ENCODE results near the gene TENT5A.

Gene TENT5A

GRCh38 chr6:81770381-81770780 lies 17.9 kb upstream of the TENT5A start:
- no peak for DNase-seq

- DNase-seq, result no peak
These were observed 17.3 kb upstream of the TENT5A start for GRCh38 chr6:81769824-81770223.

- DNase-seq, result no peak
These were observed 15.9 kb upstream of the TENT5A start for GRCh38 chr6:81768150-81768942.

- DNase-seq, result no peak
These were observed 14.8 kb upstream of the TENT5A start for GRCh38 chr6:81767163-81767891.

- no peak for DNase-seq
These were observed 14.1 kb upstream of the TENT5A start for GRCh38 chr6:81766482-81767069.

- DNase-seq, result no peak
These were observed 12.1 kb upstream of the TENT5A start for GRCh38 chr6:81764531-81764930.

- DNase-seq, result no peak
These were observed 11.5 kb upstream of the TENT5A start for GRCh38 chr6:81763968-81764367.

- no peak for DNase-seq
These were observed 10.6 kb upstream of the TENT5A start for GRCh38 chr6:81763051-81763450.

- no peak for DNase-seq
These were observed 10.1 kb upstream of the TENT5A start for GRCh38 chr6:81762606-81763005.

- no peak for DNase-seq
These were observed 9.7 kb upstream of the TENT5A start for GRCh38 chr6:81762132-81762531.

GRCh38 chr6:81761197-81761596 lies 8.7 kb upstream of the TENT5A start:
- DNase-seq, result no peak

- no peak for DNase-seq
These were observed 7.3 kb upstream of the TENT5A start for GRCh38 chr6:81759782-81760181.

- no peak for DNase-seq
These were observed 5.7 kb upstream of the TENT5A start for GRCh38 chr6:81758221-81758620.

- DNase-seq, result no peak
These were observed 4.2 kb upstream of the TENT5A start for GRCh38 chr6:81756690-81757089.

- no peak for DNase-seq
These were observed 3.1 kb upstream of the TENT5A start for GRCh38 chr6:81755551-81755950.

GRCh38 chr6:81754906-81755305 lies 2.4 kb upstream of the TENT5A start:
- no peak for DNase-seq

- peak; percentile 77 for DNase-seq
These were observed 1.5 kb upstream of the TENT5A start for GRCh38 chr6:81753711-81754577.

- peak; percentile 61 for DNase-seq
These were observed 635 bp upstream of the TENT5A start for GRCh38 chr6:81752921-81753710.

- no peak for DNase-seq
These were observed 945 bp downstream of the TENT5A start for GRCh38 chr6:81751388-81752083.

- no peak for DNase-seq
These were observed 1.6 kb downstream of the TENT5A start for GRCh38 chr6:81750681-81751387.

- DNase-seq, result no peak
These were observed 2.3 kb downstream of the TENT5A start for GRCh38 chr6:81750200-81750599.
